ENCODE data around the gene FSCN2. TPM values are rescaled to one million over a fixed set of nuclear protein-coding genes. Genes with fewer than 3 reads are reported as not detected.
"Not testable (repeated sequence)": the region's sequence is repeated elsewhere in the genome, so short reads cannot be mapped to it uniquely, and the experiment has no call there.

FSCN2 gene
- total RNA-seq, 1 experiment from 2014 or later, result 0.63 TPM

DNA sequence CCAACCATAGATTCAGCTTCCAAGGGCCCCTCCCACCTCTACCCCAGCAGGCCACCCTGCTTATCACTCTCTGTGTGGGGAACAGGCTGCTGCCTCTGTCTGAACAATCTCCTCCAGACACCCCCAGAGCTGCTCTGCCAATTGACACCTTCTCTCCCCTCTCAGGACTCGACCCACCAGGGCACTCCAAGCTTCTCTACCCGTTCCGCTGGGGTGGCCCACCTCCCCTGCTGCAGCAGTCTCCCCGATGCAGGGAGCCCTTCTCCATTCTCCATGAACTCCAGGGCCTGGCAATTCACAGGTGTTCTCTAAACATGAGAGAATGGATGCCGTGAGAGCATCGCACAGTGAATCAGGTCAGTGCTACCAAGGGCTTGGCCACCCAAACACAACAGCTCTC, 52.3 kb downstream of the FSCN2 start:
- Histone ChIP-seq H3K79me2 (ENCODE audit: low read length) (0 out of 2 replicates have a peak, but pooled peaks cover 3% of the 10 kb centered on the region), H2AFZ (ENCODE audit: low read length) (no peak overlapping the region), H3K9me3 (ENCODE audit: low read length) (no peaks in the 10 kb centered on the region), H3K4me2 (ENCODE audit: low read depth, low read length, poor library complexity, severe bottlenecking) (no peak overlapping the region), H3K27me3 (ENCODE audit: low read length) (no peaks in the 10 kb centered on the region), H3K9me2 (replicated peaks; ENCODE audit: insufficient read depth, low read length) (no peaks in the 10 kb centered on the region), H3K9ac (ENCODE audit: low read length) (no peak overlapping the region), H3K4me1 (ENCODE audit: low read length) (no peaks in the 10 kb centered on the region), H3K4me3 (ENCODE audit: low read length) (no peak overlapping the region), H3K36me3 (ENCODE audit: insufficient read depth, low read length) (peaks cover 9% of the 10 kb centered on the region; the same call in 1 of the 2 replicates), H3K27ac (ENCODE audit: low read length) (no peak overlapping the region), H4K20me1 (ENCODE audit: insufficient read depth, low read depth, low read length) (0 out of 2 replicates have a peak, but pooled peaks cover 9% of the 10 kb centered on the region)
- no peak for DNase-seq

DNA sequence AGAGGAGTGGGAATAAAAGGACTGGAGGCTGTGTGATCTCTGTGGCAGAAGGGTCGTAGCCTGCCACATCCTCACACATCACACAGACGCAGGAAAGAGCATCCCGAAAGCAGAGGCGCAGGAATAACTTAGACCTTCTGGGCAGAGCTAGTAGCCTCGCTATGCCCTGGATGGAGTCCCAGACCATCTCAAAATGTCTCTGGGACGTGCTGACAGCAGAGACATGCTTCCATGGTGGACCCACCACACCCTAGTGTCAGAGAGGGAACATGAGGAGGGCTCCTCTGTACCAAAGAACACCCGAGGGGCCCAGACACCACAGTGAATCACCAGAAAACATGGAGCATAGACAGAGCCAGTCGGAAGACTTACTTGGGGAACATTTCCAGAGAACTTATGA, 53.6 kb downstream of the FSCN2 start:
- Histone ChIP-seq H3K4me2 (ENCODE audit: low read depth, low read length, poor library complexity, severe bottlenecking) (no peak overlapping the region), H3K36me3 (ENCODE audit: insufficient read depth, low read length) (peaks cover 9% of the 10 kb centered on the region; the same call in 1 of the 2 replicates), H3K27ac (ENCODE audit: low read length) (no peak overlapping the region), H3K9me2 (replicated peaks; ENCODE audit: insufficient read depth, low read length) (no peaks in the 10 kb centered on the region), H3K79me2 (ENCODE audit: low read length) (0 out of 2 replicates have a peak, but pooled peaks cover 3% of the 10 kb centered on the region), H2AFZ (ENCODE audit: low read length) (no peak overlapping the region), H3K9me3 (ENCODE audit: low read length) (no peaks in the 10 kb centered on the region), H3K9ac (ENCODE audit: low read length) (no peak overlapping the region), H4K20me1 (ENCODE audit: insufficient read depth, low read depth, low read length) (0 out of 2 replicates have a peak, but pooled peaks cover 5% of the 10 kb centered on the region), H3K4me1 (ENCODE audit: low read length) (no peaks in the 10 kb centered on the region), H3K4me3 (ENCODE audit: low read length) (no peak overlapping the region), H3K27me3 (ENCODE audit: low read length) (no peaks in the 10 kb centered on the region)
- DNase-seq, result no peak

DNA sequence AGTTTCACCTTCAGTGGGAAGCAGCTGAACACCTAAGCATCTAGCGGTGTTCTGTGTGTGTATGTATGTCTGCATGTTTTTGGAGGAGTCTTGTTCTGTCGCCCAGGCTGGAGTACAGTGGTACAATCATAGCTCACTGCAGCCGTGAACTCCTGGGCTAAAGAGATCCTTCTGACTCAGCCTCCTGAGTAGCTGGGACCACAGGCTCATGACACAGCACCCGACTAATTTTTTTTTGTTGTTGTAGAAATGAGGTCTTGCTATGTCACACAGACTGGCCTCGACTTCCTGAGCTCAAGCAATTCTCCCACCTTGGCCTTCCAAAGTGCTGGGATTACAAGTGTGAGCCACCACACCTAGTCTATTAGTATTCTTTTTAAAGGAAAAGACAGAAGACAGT, 54.2 kb downstream of the FSCN2 start:
- peaks cover 9% of the 10 kb centered on the region; the same call in 1 of the 2 replicates for H3K36me3 ChIP-seq (ENCODE audit: insufficient read depth, low read length)
- H3K4me3 ChIP-seq (ENCODE audit: low read length), result no peak overlapping the region
- no peak for DNase-seq
- H3K4me1 ChIP-seq (ENCODE audit: low read length), result no peaks in the 10 kb centered on the region
- H3K79me2 ChIP-seq (ENCODE audit: low read length), result 0 out of 2 replicates have a peak, but pooled peaks cover 3% of the 10 kb centered on the region
- H3K27ac ChIP-seq (ENCODE audit: low read length), result no peak overlapping the region
- H3K9me2 ChIP-seq (replicated peaks; ENCODE audit: insufficient read depth, low read length), result no peaks in the 10 kb centered on the region
- H2AFZ ChIP-seq (ENCODE audit: low read length), result no peak overlapping the region
- H4K20me1 ChIP-seq (ENCODE audit: insufficient read depth, low read depth, low read length), result 0 out of 2 replicates have a peak, but pooled peaks cover 5% of the 10 kb centered on the region
- no peak overlapping the region for H3K4me2 ChIP-seq (ENCODE audit: low read depth, low read length, poor library complexity, severe bottlenecking)
- H3K9me3 ChIP-seq (ENCODE audit: low read length), result no peaks in the 10 kb centered on the region
- H3K9ac ChIP-seq (ENCODE audit: low read length), result no peak overlapping the region
- no peaks in the 10 kb centered on the region for H3K27me3 ChIP-seq (ENCODE audit: low read length)

DNA sequence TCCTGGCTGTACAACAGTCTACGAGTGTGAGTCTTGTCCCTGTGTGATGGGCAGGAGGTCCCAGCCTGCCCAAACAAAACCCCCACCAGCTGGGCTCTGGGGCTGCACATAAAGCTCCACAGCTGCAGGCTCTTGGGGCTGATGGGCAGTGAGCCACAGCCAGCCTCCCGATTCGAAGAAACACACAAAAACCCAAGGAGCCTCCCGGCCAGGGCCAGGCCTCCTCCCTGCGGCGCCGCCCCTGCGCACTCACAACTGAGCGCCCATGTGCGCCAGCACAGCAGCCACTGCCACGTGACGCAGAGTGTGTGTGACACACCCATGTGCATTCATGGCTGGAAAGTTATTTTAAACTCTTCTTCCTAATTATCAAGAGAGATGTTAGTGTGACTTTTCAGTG, 54.6 kb downstream of the FSCN2 start:
- H3K36me3 ChIP-seq (ENCODE audit: insufficient read depth, low read length), result peaks cover 9% of the 10 kb centered on the region; the same call in 1 of the 2 replicates
- no peak overlapping the region for H3K27ac ChIP-seq (ENCODE audit: low read length)
- H3K9ac ChIP-seq (ENCODE audit: low read length), result no peak overlapping the region
- no peak overlapping the region for H3K4me3 ChIP-seq (ENCODE audit: low read length)
- 0 out of 2 replicates have a peak, but pooled peaks cover 3% of the 10 kb centered on the region for H3K79me2 ChIP-seq (ENCODE audit: low read length)
- DNase-seq, result no peak
- 0 out of 2 replicates have a peak, but pooled peaks cover 5% of the 10 kb centered on the region for H4K20me1 ChIP-seq (ENCODE audit: insufficient read depth, low read depth, low read length)
- no peaks in the 10 kb centered on the region for H3K9me3 ChIP-seq (ENCODE audit: low read length)
- H3K4me1 ChIP-seq (ENCODE audit: low read length), result no peaks in the 10 kb centered on the region
- H3K4me2 ChIP-seq (ENCODE audit: low read depth, low read length, poor library complexity, severe bottlenecking), result no peak overlapping the region
- H3K27me3 ChIP-seq (ENCODE audit: low read length), result no peaks in the 10 kb centered on the region
- no peak overlapping the region for H2AFZ ChIP-seq (ENCODE audit: low read length)
- H3K9me2 ChIP-seq (replicated peaks; ENCODE audit: insufficient read depth, low read length), result no peaks in the 10 kb centered on the region

DNA sequence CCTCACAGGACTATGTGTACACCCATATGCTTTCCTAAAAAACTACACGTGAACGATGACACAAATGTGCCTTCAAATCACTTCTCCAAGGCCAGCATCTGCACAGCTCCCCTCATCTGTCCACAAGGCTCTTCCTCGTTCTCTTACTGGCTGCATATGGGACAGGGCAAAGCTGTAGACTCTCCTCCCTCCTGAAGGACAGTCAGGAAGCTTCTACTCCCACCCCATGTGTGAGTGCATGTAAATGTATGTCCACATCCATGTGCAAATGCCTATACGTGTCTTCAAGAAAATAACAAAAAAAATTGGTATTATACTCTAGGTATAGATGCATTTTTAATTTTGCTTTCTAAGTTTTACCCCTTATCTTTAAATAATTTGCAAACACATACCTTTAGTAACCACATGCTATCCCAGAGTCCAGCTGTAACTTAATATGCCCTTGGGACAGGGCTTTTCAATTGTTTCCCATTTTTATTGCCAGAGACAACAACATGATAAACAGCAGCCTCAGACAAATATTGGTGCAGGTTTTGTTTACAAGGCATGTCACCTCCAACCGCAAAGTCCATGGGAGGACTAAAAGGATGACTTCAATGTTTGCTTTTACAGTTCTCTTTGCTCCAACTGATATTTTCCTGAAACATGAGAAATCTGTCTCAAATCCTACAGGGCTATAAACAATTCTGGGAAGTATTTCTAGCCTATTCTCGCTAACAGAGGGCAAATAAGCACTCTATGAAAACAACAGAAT, 55.6 kb downstream of the FSCN2 start:
- Histone ChIP-seq H3K9ac (ENCODE audit: low read length) (no peak overlapping the region), H2AFZ (ENCODE audit: low read length) (no peak overlapping the region), H3K36me3 (ENCODE audit: insufficient read depth, low read length) (peaks cover 15% of the 10 kb centered on the region), H3K79me2 (ENCODE audit: low read length) (0 out of 2 replicates have a peak, but pooled peaks cover 3% of the 10 kb centered on the region), H3K4me3 (ENCODE audit: low read length) (no peak overlapping the region), H3K9me3 (ENCODE audit: low read length) (no peaks in the 10 kb centered on the region), H3K4me1 (ENCODE audit: low read length) (no peaks in the 10 kb centered on the region), H3K27ac (ENCODE audit: low read length) (no peak overlapping the region), H4K20me1 (ENCODE audit: insufficient read depth, low read depth, low read length) (0 out of 2 replicates have a peak, but pooled peaks cover 3% of the 10 kb centered on the region), H3K9me2 (replicated peaks; ENCODE audit: insufficient read depth, low read length) (no peaks in the 10 kb centered on the region), H3K4me2 (ENCODE audit: low read depth, low read length, poor library complexity, severe bottlenecking) (no peak overlapping the region), H3K27me3 (ENCODE audit: low read length) (no peaks in the 10 kb centered on the region)
- no peak for DNase-seq

DNA sequence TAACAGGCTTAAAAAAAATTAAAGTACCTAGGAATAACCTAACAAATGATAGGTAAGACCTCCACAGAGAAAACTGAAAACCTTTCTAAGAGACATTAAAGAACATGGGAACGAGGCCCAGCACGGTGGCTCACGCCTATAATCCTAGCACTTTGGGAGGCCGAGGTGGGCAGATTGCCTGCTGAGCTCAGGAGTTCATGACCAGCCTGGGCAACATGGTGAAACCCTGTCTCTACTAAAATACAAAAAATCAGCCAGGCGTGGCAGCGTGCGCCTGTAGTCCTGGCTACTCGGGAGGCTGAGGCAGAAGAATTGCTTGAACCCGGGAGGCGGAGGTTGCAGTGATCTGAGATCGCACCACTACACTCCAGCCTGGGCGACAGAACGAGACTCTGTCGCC, 56.6 kb downstream of the FSCN2 start:
- not testable (repeated sequence) for H3K27me3 ChIP-seq (ENCODE audit: low read length); H3K9me2 ChIP-seq (replicated peaks; ENCODE audit: insufficient read depth, low read length); H3K79me2 ChIP-seq (ENCODE audit: low read length); H3K4me1 ChIP-seq (ENCODE audit: low read length); H3K4me3 ChIP-seq (ENCODE audit: low read length); DNase-seq; H3K27ac ChIP-seq (ENCODE audit: low read length); H3K9me3 ChIP-seq (ENCODE audit: low read length); H4K20me1 ChIP-seq (ENCODE audit: insufficient read depth, low read depth, low read length); H3K4me2 ChIP-seq (ENCODE audit: low read depth, low read length, poor library complexity, severe bottlenecking); H3K9ac ChIP-seq (ENCODE audit: low read length); H2AFZ ChIP-seq (ENCODE audit: low read length)
- H3K36me3 ChIP-seq (ENCODE audit: insufficient read depth, low read length), result peaks cover 19% of the 10 kb centered on the region

DNA sequence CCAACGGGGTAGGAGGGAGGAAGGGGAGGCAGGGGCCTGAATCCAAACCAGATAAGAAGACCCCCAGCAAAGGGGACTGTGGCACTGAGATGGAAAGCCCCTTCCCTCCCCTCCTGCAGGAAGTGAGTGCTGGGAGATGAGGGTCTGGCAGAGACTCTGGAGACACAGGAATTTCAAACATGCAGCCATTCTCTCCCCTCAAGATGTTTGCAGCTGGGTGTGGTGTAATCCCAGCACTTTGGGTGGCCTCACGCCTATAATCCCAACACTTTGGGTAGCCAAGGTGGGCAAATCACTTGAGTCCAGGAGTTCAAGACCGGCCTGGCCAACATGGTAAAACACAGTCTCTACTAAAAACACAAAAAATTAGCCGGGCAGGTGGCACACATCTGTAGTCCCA, 57.9 kb downstream of the FSCN2 start:
- Histone ChIP-seq H3K27me3 (ENCODE audit: low read length) (no peaks in the 10 kb centered on the region), H3K9me3 (ENCODE audit: low read length) (no peaks in the 10 kb centered on the region), H3K4me2 (ENCODE audit: low read depth, low read length, poor library complexity, severe bottlenecking) (no peak overlapping the region), H3K9me2 (replicated peaks; ENCODE audit: insufficient read depth, low read length) (no peaks in the 10 kb centered on the region), H4K20me1 (ENCODE audit: insufficient read depth, low read depth, low read length) (no peaks in the 10 kb centered on the region), H3K9ac (ENCODE audit: low read length) (no peak overlapping the region), H3K4me1 (ENCODE audit: low read length) (no peaks in the 10 kb centered on the region), H3K79me2 (ENCODE audit: low read length) (0 out of 2 replicates have a peak, but pooled peaks cover 3% of the 10 kb centered on the region), H3K36me3 (ENCODE audit: insufficient read depth, low read length) (peaks cover 23% of the 10 kb centered on the region), H3K27ac (ENCODE audit: low read length) (no peak overlapping the region), H2AFZ (ENCODE audit: low read length) (no peak overlapping the region), H3K4me3 (ENCODE audit: low read length) (no peak overlapping the region)
- no peak for DNase-seq

Measured in Karpas-422 (cell line).